NB4 (cell line): ENCODE measurements around the gene ZNF101.

Experiments used
- CTCF ChIP-seq: IDR thresholded peaks from one replicate; pipeline ENCODE4 v1.5.1; 2012; ENCODE audit warnings: low read depth, low read length
- MYC ChIP-seq: IDR thresholded peaks from 2 replicates; pipeline ENCODE4 v1.6.1; 2011; ENCODE audit warnings: low read depth, low read length

GRCh38 chr19:19704836-19705235, 36.2 kb downstream of the ZNF101 start:
- no peak for TF ChIP-seq CTCF
- no peak for TF ChIP-seq MYC
